Tibial nerve (tissue), 4 donors: ENCODE measurements around the gene BTBD19. TPM values are rescaled to one million over a fixed set of nuclear protein-coding genes. Genes with fewer than 3 reads are reported as not detected.
A peak's percentile ranks its signal among the peaks of the same experiment; 100 is the strongest.

Source experiments
- DNase-seq, 2 donors: peaks; one replicate each; pipeline ENCODE4 v3.0.0-alpha.2; 2019; ENCODE audit warnings: low spot score in 2 of 2
- H3K27ac ChIP-seq, 4 donors: fragments of 200-600 bp; sonication (generic) in 3 of 4; one replicate each; pipeline ENCODE4 v1.5.1; 2017 to 2019; ENCODE audit warnings: mild to moderate bottlenecking in 1 of 4
- H3K27me3 ChIP-seq, 2 donors: fragments of 200-600 bp; sonication (generic) in 1 of 2; one replicate each; pipeline versions ENCODE4 v1.5.1 to v1.6.0; 2017 to 2019
- H3K36me3 ChIP-seq, 3 donors: fragments of 200-600 bp; sonication (generic); one replicate each; pipeline ENCODE4 v1.5.1; 2018 to 2019
- H3K4me1 ChIP-seq, 4 donors: fragments of 200-600 bp; sonication (generic) in 3 of 4; one replicate each; pipeline ENCODE4 v1.5.1; 2017 to 2019
- H3K4me3 ChIP-seq, 4 donors: fragments of 200-600 bp; sonication (generic) in 3 of 4; one replicate each; pipeline ENCODE4 v1.5.1; 2017 to 2019; ENCODE audit warnings: mild to moderate bottlenecking in 1 of 4, moderate library complexity in 1 of 4
- H3K9me3 ChIP-seq, 4 donors: fragments of 200-600 bp; sonication (generic) in 3 of 4; one replicate each; pipeline ENCODE4 v1.5.1; 2017 to 2019
- CTCF ChIP-seq, 5 experiments: fragments of 200-600 bp in 3 of 5; fragments of 450-650 bp in 2 of 5; sonication (generic) in 3 of 5; IDR thresholded peaks; one replicate each; pipeline ENCODE4 v1.5.1; 2016 to 2019; ENCODE audit warnings: antibody characterized with exemption in 5 of 5, mild to moderate bottlenecking in 3 of 5, moderate library complexity in 2 of 5
- EP300 ChIP-seq, 2 donors: sonication (generic); formaldehyde crosslinking; IDR thresholded peaks; one replicate each; pipeline ENCODE4 v1.6.1; 2017; ENCODE audit warnings: antibody characterized with exemption in 2 of 2, mild to moderate bottlenecking in 1 of 2
- POLR2A ChIP-seq, 2 donors: fragments of 450-650 bp; IDR thresholded peaks; one replicate each; pipeline ENCODE4 v1.6.1; 2017; ENCODE audit warnings: antibody characterized with exemption in 2 of 2, mild to moderate bottlenecking in 2 of 2, moderate library complexity in 2 of 2
- WGBS, 2 donors: methylation state at CpG; one replicate each; pipeline ENCODE4 v1.1.5; 2018; 5-methylcytosine and 5-hydroxymethylcytosine counted together
- total RNA-seq, 4 donors: library from RNA; depleted of rRNA; stranded (reverse); fragments of >200 nt; gene quantifications; one replicate each; pipeline ENCODE4 v1.1.0, GENCODE V29; 2016

BTBD19 gene
- total RNA-seq, 4 donors from 2014 or later, result 14.9 to 50.0 (median 25.5) TPM

- Histone ChIP-seq H3K4me1 (peaks cover 0 to 60% (median 6%) of the 10 kb centered on the region in 4 donors), H3K36me3 (peaks cover 0 to 28% (median 0%) of the 10 kb centered on the region in 3 donors), H3K27me3 (no peaks in the 10 kb centered on the region), H3K4me3 (no peak overlapping the region), H3K9me3 (no peaks in the 10 kb centered on the region), H3K27ac (peak overlapping the region in 2 of 4 donors; percentile 79 to 80)
- no peak for TF ChIP-seq POLR2A (IDR thresholded peaks at IDR 0.05)
- no peak for DNase-seq
- 86 to 89% methylated on average over 21 of the region's 21 CpGs for WGBS, 2 donors
These were observed 19.8 kb downstream of the BTBD19 start for GRCh38 chr1:44828003-44828651.

GRCh38 chr1:44828841-44829440, 20.6 kb downstream of the BTBD19 start:
- Histone ChIP-seq H3K36me3 (peaks cover 0 to 26% (median 0%) of the 10 kb centered on the region in 3 donors), H3K4me3 (no peak overlapping the region), H3K27me3 (no peaks in the 10 kb centered on the region), H3K9me3 (no peaks in the 10 kb centered on the region), H3K4me1 (peaks cover 0 to 64% (median 6%) of the 10 kb centered on the region in 4 donors), H3K27ac (peak overlapping the region in 1 of 4 donors; percentile 4)
- no peak for TF ChIP-seq CTCF (IDR thresholded peaks at IDR 0.05)
- TF ChIP-seq POLR2A (IDR thresholded peaks at IDR 0.05), result no peak
- no peak for TF ChIP-seq EP300 (IDR thresholded peaks at IDR 0.05)
- DNase-seq, result no peak
- 84 to 89% methylated on average over 7 to 13 of the region's 15 CpGs for WGBS, 2 donors

DNA sequence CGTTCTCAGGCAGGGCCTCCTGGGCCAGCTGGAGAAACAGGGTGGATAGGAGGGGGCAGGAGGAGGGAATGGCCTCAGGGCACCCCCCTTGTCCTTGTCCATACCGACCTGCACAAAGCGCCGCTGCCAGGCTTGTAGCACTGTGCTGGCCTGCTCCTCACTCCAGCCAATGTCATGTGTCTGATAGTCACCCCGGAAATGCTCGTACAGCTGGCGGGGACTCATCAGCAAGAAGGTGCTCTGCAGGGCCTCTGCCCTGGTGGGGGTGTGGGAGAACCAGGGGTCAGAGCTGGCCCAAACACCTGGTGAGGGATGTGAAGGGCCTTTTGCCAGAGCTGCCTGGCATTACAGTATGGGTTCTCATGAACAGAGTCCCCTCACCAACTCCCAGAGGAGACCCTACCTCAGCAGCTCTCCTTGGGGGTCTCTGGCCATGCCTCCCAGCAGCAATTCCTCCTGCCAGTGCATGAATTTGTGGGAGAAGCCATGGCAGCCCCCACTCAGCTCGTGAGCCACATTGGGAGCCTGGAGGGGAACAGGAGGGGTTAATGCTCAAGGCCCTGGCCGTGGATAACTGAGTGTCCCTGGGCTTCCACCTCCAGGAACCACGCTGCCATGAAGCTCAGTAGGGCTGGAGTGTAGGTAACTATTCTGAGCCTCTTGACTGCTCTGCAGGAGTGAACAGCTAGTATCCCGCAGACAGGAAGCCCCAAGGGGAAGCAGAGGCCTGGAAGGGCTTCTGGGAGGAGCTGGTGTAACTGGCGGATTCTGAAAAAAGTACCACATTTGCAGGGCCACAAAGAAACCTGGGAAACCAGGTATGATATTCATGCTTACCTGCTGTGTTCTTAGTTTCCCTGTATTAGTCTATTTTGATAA, 21.4 kb downstream of the BTBD19 start:
- Histone ChIP-seq H3K4me1 (peaks cover 0 to 68% (median 6%) of the 10 kb centered on the region in 4 donors), H3K9me3 (no peaks in the 10 kb centered on the region), H3K4me3 (no peak overlapping the region), H3K36me3 (peaks cover 0 to 26% (median 0%) of the 10 kb centered on the region in 3 donors), H3K27me3 (no peaks in the 10 kb centered on the region), H3K27ac (peak overlapping the region in 1 of 4 donors; percentile 15)
- DNase-seq, result no peak
- TF ChIP-seq EP300 (IDR thresholded peaks at IDR 0.05), result no peak
- no peak for TF ChIP-seq POLR2A (IDR thresholded peaks at IDR 0.05)
- no peak for TF ChIP-seq CTCF (IDR thresholded peaks at IDR 0.05)
- 67 to 71% methylated on average over 12 of the region's 12 CpGs for WGBS, 2 donors

- DNase-seq, result no peak
- TF ChIP-seq CTCF (IDR thresholded peaks at IDR 0.05), result no peak
- TF ChIP-seq EP300 (IDR thresholded peaks at IDR 0.05), result no peak
- TF ChIP-seq POLR2A (IDR thresholded peaks at IDR 0.05), result no peak
- Histone ChIP-seq H3K36me3 (peaks cover 0 to 26% (median 0%) of the 10 kb centered on the region in 3 donors), H3K4me1 (peaks cover 0 to 66% (median 5%) of the 10 kb centered on the region in 4 donors), H3K4me3 (no peak overlapping the region), H3K9me3 (no peaks in the 10 kb centered on the region), H3K27me3 (no peaks in the 10 kb centered on the region), H3K27ac (peak overlapping the region in 2 of 4 donors; percentile 21 to 72)
- WGBS, 2 donors, result 82 to 84% methylated on average over 7 to 10 of the region's 10 CpGs
These were observed 22.6 kb downstream of the BTBD19 start for GRCh38 chr1:44830900-44831304.

- no peak for DNase-seq
- WGBS, 2 donors, result 37 to 41% methylated on average over 9 of the region's 9 CpGs
- Histone ChIP-seq H3K4me3 (no peak overlapping the region), H3K27ac (peak overlapping the region in 2 of 4 donors; percentile 21 to 72), H3K27me3 (no peaks in the 10 kb centered on the region), H3K9me3 (no peaks in the 10 kb centered on the region), H3K36me3 (peaks cover 0 to 26% (median 0%) of the 10 kb centered on the region in 3 donors), H3K4me1 (peaks cover 0 to 66% (median 2%) of the 10 kb centered on the region in 4 donors)
- TF ChIP-seq POLR2A (IDR thresholded peaks at IDR 0.05) (no peak), EP300 (IDR thresholded peaks at IDR 0.05) (no peak), CTCF (IDR thresholded peaks at IDR 0.05) (no peak)
These were observed 23.2 kb downstream of the BTBD19 start for GRCh38 chr1:44831516-44831915.
